Measurements from ENCODE around the gene TAGLN. TPM values are rescaled to one million over a fixed set of nuclear protein-coding genes. Genes with fewer than 3 reads are reported as not detected.

The TAGLN gene
- total RNA-seq, 2 donors from 2014 or later = 228 to 412 TPM

DNA sequence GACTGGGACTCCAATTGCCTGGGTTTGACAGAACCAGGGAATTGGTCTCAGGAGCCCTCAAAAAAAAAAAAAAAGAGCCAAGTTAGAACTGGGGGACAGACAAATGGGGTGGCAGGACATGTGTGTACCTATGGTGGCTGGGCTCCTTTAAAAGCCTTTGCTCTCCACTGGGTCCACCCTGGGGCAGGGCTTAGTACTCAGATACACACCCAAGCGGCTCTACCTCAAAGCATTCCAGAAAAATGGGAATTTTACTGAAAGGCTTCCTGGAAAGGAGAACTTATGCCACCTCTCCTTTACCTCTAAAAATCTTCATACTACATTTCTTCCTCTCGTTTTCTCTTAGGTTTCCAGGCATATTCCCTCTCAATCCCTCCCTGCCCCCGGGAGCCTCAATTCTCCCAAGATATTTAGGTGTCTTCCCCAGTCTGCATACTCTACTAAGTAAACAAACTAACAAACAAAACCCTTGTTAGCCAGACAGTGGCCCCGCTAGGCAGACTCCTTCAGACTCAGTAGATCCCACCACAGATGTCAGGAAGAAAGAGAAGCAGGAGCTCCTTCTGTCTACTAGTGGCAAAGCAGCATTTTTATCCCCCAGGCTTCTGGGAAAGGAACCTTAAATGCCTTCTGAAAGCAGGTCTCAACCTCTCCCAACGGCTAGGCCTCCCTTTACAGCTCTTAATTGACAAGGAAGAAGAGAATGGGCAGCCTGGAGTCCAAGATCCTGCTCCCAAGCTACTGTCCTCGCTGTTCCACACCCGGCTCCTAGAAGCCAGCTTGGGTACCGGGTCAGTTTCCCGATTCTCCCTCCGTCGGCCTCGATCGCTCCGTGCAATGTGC lies 32.0 kb downstream of the TAGLN start:
- 5 to 16% methylated on average over 10 to 14 of the region's 14 CpGs for WGBS, 2 experiments (ENCODE audit: insufficient coverage in 1 of 2, insufficient read length in 1 of 2)
- Mint-ChIP-seq H3K27me3 (ENCODE audit: insufficient read depth) (no peaks in the 10 kb centered on the region), H3K4me1 (peaks cover 31% of the 10 kb centered on the region), H3K36me3 (ENCODE audit: low read depth) (peaks cover 24% of the 10 kb centered on the region), H3K27ac (peak overlapping the region; percentile 89), H3K9me3 (no peaks in the 10 kb centered on the region), H3K4me3 (peak overlapping the region; percentile 85)
- Histone ChIP-seq H3K4me3 (ENCODE audit: low read length) (peak overlapping the region; percentile 91), H3K9ac (ENCODE audit: extremely low read depth, low read length, poor library complexity, severe bottlenecking) (peak overlapping the region; percentile 63), H3K4me1 (ENCODE audit: control insufficient read depth, insufficient read depth, low read length) (peaks cover 9% of the 10 kb centered on the region), H3K27ac (ENCODE audit: low read depth, low read length) (peak overlapping the region; percentile 5), H3K9me3 (ENCODE audit: control insufficient read depth, low read length) (no peaks in the 10 kb centered on the region), H3K36me3 (ENCODE audit: control insufficient read depth, insufficient read depth, low read length) (peaks cover 46% of the 10 kb centered on the region), H3K27me3 (ENCODE audit: control insufficient read depth, insufficient read depth, low read length, poor library complexity, severe bottlenecking) (no peaks in the 10 kb centered on the region)
- TF ChIP-seq, protein P1, sequence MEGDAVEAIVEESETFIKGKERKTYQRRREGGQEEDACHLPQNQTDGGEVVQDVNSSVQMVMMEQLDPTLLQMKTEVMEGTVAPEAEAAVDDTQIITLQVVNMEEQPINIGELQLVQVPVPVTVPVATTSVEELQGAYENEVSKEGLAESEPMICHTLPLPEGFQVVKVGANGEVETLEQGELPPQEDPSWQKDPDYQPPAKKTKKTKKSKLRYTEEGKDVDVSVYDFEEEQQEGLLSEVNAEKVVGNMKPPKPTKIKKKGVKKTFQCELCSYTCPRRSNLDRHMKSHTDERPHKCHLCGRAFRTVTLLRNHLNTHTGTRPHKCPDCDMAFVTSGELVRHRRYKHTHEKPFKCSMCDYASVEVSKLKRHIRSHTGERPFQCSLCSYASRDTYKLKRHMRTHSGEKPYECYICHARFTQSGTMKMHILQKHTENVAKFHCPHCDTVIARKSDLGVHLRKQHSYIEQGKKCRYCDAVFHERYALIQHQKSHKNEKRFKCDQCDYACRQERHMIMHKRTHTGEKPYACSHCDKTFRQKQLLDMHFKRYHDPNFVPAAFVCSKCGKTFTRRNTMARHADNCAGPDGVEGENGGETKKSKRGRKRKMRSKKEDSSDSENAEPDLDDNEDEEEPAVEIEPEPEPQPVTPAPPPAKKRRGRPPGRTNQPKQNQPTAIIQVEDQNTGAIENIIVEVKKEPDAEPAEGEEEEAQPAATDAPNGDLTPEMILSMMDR (conservative IDR thresholded peaks at IDR 0.05) = no peak
- no peak for DNase-seq

DNA sequence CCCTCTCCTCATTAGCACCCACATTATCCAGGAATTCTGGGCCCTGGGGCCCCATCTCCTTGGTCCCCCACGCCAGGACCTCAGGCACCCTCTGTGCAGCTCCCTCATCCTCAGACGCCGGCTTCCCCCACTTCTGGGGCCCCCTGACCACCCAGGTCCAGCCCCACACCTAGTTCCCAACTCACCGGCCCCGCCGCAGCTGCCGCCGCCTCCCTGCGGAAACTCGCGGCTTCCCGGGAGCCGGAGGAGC lies 32.6 kb downstream of the TAGLN start, which contains the start of gene PCSK7:
PCSK7 (minus strand) TSS at position 232 of the 250 bp plus-strand sequence. CDS start 2,229 bp downstream, outside the sequence.
- TF ChIP-seq, protein P1 (conservative IDR thresholded peaks at IDR 0.05) = no peak
- peak within 1 kb of the TSS; percentile 5 for H3K27ac ChIP-seq (ENCODE audit: low read depth, low read length)

DNA sequence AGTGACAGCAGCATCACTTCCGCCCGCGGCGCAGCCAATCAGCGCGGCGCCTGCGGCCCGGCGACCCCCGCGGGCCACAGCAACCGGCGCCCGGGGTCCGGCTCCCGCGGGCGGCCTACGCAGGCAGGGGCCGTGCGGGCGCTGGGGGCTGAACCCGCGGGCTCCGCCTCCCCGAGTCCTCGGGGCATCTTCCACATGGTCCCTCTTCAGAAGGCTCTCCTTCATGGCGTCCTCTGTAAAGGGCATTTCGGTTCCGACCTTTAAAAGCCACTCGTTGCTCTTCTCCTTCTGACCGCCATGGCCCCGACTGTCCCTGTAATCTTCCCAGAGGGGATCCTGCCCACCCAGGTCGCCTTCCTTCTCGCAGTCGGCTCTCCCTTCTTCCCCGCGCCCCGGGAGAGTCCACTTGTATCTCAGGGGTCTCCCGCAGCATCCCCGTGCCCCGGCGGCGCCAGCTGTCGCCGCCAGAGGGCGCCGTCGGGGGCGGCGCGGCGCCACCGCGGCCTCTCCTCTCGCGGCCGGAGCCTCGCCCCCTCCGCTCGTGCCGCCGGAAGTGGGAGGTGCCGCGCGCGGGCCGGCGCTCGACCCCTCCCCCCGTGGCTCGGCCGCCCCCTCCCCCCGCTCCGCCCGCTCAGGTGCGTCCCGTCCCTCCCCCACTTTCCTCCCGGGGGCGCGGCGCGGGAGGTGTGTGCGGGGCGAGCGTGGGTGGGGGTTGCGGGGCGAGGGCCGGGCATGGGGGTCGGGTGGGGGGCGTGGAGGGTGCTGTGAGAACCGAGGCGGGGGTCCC lies 33.1 kb downstream of the TAGLN start, which contains the start of gene RNF214:
RNF214 (plus strand) TSS at position 580 of the 787 bp plus-strand sequence. CDS start 1,602 bp downstream, outside the sequence.
- peak within 1 kb of the TSS; percentile 85 for H3K4me3 Mint-ChIP-seq
- H3K36me3 Mint-ChIP-seq (ENCODE audit: low read depth) = peaks cover 23% of the 10 kb centered on the region
- Histone ChIP-seq H3K36me3 (ENCODE audit: control insufficient read depth, insufficient read depth, low read length) (peaks cover 43% of the 10 kb centered on the region), H3K27ac (ENCODE audit: low read depth, low read length) (peak within 1 kb of the TSS; percentile 5), H3K4me3 (ENCODE audit: low read length) (peak within 1 kb of the TSS; percentile 96), H3K9ac (ENCODE audit: extremely low read depth, low read length, poor library complexity, severe bottlenecking) (peak within 1 kb of the TSS; percentile 74), H3K4me1 (ENCODE audit: control insufficient read depth, insufficient read depth, low read length) (peaks cover 9% of the 10 kb centered on the region), H3K9me3 (ENCODE audit: control insufficient read depth, low read length) (no peaks in the 10 kb centered on the region), H3K27me3 (ENCODE audit: control insufficient read depth, insufficient read depth, low read length, poor library complexity, severe bottlenecking) (no peaks in the 10 kb centered on the region)
- TF ChIP-seq, protein P1 (conservative IDR thresholded peaks at IDR 0.05) = peak; percentile 97
- H3K9me3 Mint-ChIP-seq = no peaks in the 10 kb centered on the region
- 0% methylated on average over 6 to 64 of the region's 94 CpGs for WGBS, 2 experiments (ENCODE audit: insufficient coverage in 1 of 2, insufficient read length in 1 of 2)
- no peaks in the 10 kb centered on the region for H3K27me3 Mint-ChIP-seq (ENCODE audit: insufficient read depth)
- peak; percentile 91 for DNase-seq
- H3K4me1 Mint-ChIP-seq = peaks cover 31% of the 10 kb centered on the region
- H3K27ac Mint-ChIP-seq = peak within 1 kb of the TSS; percentile 95

More for the DNA sequence above, 32.6 kb downstream of the TAGLN start, which contains the start of gene PCSK7:
- Histone ChIP-seq H3K9ac (ENCODE audit: extremely low read depth, low read length, poor library complexity, severe bottlenecking) (peak within 1 kb of the TSS; percentile 74), H3K27me3 (ENCODE audit: control insufficient read depth, insufficient read depth, low read length, poor library complexity, severe bottlenecking) (no peaks in the 10 kb centered on the region), H3K4me1 (ENCODE audit: control insufficient read depth, insufficient read depth, low read length) (peaks cover 9% of the 10 kb centered on the region), H3K4me3 (ENCODE audit: low read length) (peak within 1 kb of the TSS; percentile 96), H3K36me3 (ENCODE audit: control insufficient read depth, insufficient read depth, low read length) (peaks cover 47% of the 10 kb centered on the region), H3K9me3 (ENCODE audit: control insufficient read depth, low read length) (no peaks in the 10 kb centered on the region)
- Mint-ChIP-seq H3K4me1 (peaks cover 31% of the 10 kb centered on the region), H3K27me3 (ENCODE audit: insufficient read depth) (no peaks in the 10 kb centered on the region), H3K9me3 (no peaks in the 10 kb centered on the region), H3K27ac (peak within 1 kb of the TSS; percentile 95), H3K36me3 (ENCODE audit: low read depth) (peaks cover 26% of the 10 kb centered on the region), H3K4me3 (peak within 1 kb of the TSS; percentile 85)
- DNase-seq = no peak
- WGBS, 2 experiments (ENCODE audit: insufficient coverage in 1 of 2, insufficient read length in 1 of 2) = 0% methylated on average over 13 of the region's 13 CpGs; no CpG with 5 or more reads in 1 of the 2 experiments
